22Rv1 (cell line): ENCODE data around the gene ASB3.
"Not testable (repeated sequence)": the region's sequence is repeated elsewhere in the genome, so short reads cannot be mapped to it uniquely, and the experiment has no call there.

Source experiments
- H3K27ac ChIP-seq: fragments of 450-650 bp; 2 replicates; pipeline ENCODE4 v1.5.1; 2017
- ZFX ChIP-seq: fragments of 450-650 bp; IDR thresholded peaks from 2 replicates; pipeline ENCODE4 v1.6.1; 2017; ENCODE audit warnings: antibody characterized with exemption, borderline replicate concordance
- TF ChIP-seq, protein P1 (sequence below): fragments of 450-650 bp; IDR thresholded peaks from 2 replicates; pipeline ENCODE4 v1.5.1; 2017; ENCODE audit warnings: mild to moderate bottlenecking

ASB3 gene

DNA sequence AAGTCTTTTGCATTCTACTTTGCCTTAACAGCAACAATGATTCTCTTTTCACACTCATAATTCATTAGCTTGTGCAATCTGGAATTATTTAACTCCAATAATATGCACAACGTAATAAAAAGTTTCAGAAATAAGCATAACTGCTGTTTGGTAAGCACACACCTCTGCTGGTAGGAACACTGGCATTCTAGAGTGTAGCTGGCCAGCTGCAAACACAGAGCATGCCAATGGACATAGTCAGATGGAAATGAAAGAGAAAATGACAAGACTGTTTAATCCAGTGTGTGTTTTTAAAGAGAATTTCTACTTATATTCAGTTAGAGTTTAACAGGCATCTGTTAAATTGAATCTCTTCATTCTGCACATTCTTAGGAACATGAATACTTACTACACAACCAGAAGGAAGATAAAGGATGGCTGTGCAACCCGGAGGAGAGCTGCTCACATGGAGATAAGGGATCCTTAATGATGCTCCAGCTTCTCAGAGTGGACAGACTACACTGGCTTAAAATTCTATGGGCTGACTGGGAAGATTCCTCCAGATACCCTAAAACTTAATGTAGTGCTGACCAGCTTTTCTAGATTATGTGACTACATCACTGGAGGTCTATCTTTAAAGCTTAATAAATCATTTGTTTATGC lies 113.8 kb downstream of the ASB3 start:
- TF ChIP-seq, protein P1, sequence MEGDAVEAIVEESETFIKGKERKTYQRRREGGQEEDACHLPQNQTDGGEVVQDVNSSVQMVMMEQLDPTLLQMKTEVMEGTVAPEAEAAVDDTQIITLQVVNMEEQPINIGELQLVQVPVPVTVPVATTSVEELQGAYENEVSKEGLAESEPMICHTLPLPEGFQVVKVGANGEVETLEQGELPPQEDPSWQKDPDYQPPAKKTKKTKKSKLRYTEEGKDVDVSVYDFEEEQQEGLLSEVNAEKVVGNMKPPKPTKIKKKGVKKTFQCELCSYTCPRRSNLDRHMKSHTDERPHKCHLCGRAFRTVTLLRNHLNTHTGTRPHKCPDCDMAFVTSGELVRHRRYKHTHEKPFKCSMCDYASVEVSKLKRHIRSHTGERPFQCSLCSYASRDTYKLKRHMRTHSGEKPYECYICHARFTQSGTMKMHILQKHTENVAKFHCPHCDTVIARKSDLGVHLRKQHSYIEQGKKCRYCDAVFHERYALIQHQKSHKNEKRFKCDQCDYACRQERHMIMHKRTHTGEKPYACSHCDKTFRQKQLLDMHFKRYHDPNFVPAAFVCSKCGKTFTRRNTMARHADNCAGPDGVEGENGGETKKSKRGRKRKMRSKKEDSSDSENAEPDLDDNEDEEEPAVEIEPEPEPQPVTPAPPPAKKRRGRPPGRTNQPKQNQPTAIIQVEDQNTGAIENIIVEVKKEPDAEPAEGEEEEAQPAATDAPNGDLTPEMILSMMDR = no peak
- TF ChIP-seq ZFX = no peak
- H3K27ac ChIP-seq = no peak overlapping the region

- TF ChIP-seq ZFX = no peak
- TF ChIP-seq, protein P1 = no peak
These were observed 116.4 kb downstream of the ASB3 start for GRCh38 chr2:53670331-53670730.

DNA sequence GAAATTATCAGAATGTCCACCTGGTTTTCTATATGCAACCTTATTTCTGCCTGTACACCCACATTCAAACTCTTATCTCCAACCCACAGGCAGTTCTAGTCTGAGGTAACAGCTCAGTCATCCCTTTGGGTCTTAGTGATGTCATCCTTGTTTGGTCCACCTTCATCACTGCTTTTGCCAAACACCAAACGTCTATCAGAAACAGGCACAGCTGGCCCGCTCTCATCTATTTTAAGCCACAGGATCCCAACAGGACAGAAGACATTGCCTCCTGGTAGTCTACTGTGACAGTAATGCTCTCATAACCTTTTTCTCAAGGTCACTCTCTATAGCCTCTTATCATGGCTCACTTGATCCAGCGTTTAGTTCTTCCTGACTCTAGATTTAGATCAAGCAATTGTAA lies 118.1 kb downstream of the ASB3 start:
- no peak overlapping the region for H3K27ac ChIP-seq

More at GRCh38 chr2:53670331-53670730, 116.4 kb downstream of the ASB3 start:
- H3K27ac ChIP-seq = no peak overlapping the region

DNA sequence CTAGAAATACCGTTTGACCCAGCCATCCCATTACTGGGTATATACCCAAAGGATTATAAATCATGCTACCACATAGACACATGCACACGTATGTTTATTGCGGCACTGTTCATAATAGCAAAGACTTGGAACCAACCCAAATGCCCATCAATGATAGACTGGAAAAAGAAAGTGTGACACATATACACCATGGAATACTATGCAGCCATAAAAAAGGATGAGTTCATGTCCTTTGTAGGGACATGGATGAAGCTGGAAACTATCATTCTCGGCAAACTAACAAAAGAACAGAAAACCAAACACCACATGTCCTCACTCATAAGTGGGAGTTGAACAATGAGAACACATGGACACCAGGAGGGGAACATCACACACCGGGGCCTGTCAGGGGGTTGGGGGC lies 119.6 kb downstream of the ASB3 start:
- H3K27ac ChIP-seq = not testable (repeated sequence)

More for the DNA sequence above, 118.1 kb downstream of the ASB3 start:
- TF ChIP-seq ZFX = no peak
- TF ChIP-seq, protein P1 = no peak

GRCh38 chr2:53660886-53661285 lies 125.9 kb downstream of the ASB3 start:
- H3K27ac ChIP-seq = no peak overlapping the region
- no peak for TF ChIP-seq ZFX
- TF ChIP-seq, protein P1 = no peak

DNA sequence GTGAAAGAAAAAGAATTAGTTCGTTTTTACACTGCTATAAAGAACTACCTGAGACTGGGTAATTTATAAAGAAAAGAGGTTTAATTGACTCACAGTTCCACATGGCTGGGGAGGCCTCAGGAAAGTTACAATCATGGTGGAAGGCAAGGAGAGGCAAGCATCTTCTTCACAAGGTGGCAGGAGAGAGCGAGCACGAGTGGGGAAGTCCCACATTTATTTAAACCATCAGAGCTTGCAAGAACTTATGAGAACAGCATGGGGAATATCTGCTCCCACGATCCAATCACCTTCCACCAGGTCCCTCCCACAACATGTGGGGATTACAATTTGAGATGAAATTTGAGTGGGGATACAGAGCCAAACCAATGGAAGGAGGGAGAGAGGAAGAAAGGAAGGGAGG lies 128.3 kb downstream of the ASB3 start:
- not testable (repeated sequence) for H3K27ac ChIP-seq

DNA sequence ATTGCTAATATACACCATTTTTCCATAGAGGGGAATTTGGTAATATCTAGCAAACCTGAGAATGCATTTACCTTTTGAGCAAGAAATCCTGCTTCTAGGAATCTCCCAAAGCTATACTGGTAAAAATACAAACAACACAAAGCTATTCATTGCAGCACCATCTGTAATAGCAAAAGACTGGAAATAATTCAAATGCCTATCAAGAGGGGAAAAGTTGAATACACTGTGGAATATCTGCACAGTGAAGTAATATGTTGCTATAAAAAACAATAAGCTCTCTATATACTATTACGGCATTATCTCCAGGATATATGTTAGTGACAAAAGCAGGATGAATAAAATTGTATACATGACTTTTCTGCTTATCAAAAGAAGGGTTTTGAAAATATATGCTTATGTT lies 131.5 kb downstream of the ASB3 start:
- TF ChIP-seq, protein P1 = no peak
- no peak for TF ChIP-seq ZFX

GRCh38 chr2:53654396-53654795 lies 132.4 kb downstream of the ASB3 start:
- H3K27ac ChIP-seq = no peak overlapping the region
- no peak for TF ChIP-seq ZFX
- TF ChIP-seq, protein P1 = no peak

More for the DNA sequence above, 131.5 kb downstream of the ASB3 start:
- H3K27ac ChIP-seq = no peak overlapping the region
